H1 (cell line): Measurements from ENCODE around the gene ADRA2B. TPM values are rescaled to one million over a fixed set of nuclear protein-coding genes. Genes with fewer than 3 reads are reported as not detected.

Experiments used
- CTCF ChIA-PET: fragments of 300-600 bp; sonication (Branson Sonifier 250); formaldehyde crosslinking; loops from one replicate; lab custom pipeline; 2021; ENCODE audit not compliant: partially characterized antibody; lab: Charles Lee
- POLR2A ChIA-PET: fragments of 300-600 bp; sonication (Branson Sonifier 250); formaldehyde crosslinking; loops from one replicate; lab custom pipeline; 2021; ENCODE audit warnings: inconsistent platforms; ENCODE audit not compliant: partially characterized antibody; lab: Charles Lee
- DNase-seq, 2 experiments: peaks; one replicate each; pipeline versions ENCODE4 v3.0.0 to v3.0.0-alpha.2; 2010 to 2022; ENCODE audit warnings: low spot score in 2 of 2, low read depth in 1 of 2, mixed read lengths in 1 of 2
- FAIRE-seq: peaks from 2 replicates; lab custom pipeline; 2011; peaks lifted over from hg19 to GRCh38; lab: Jason Lieb, UNC
- H2AFZ ChIP-seq: 2 replicates; pipeline ENCODE4 v1.8.1; 2012; ENCODE audit warnings: low read length, inconsistent platforms
- H2AK5ac ChIP-seq: 2 replicates; pipeline ENCODE4 v1.6.1; 2013; ENCODE audit warnings: low read depth, low read length
- H2BK120ac ChIP-seq: replicated peaks from 2 replicates; pipeline ENCODE3; 2013; ENCODE audit warnings: low read depth, low read length, inconsistent platforms
- H2BK12ac ChIP-seq: 2 replicates; pipeline ENCODE4 v1.6.1; 2013; ENCODE audit warnings: low read depth, low read length
- H2BK15ac ChIP-seq: 2 replicates; pipeline ENCODE4 v1.6.1; 2013; ENCODE audit warnings: low read length
- H2BK20ac ChIP-seq: 2 replicates; pipeline ENCODE4 v1.6.1; 2013; ENCODE audit warnings: low read length
- H2BK5ac ChIP-seq: 2 replicates; pipeline ENCODE4 v1.6.1; 2013; ENCODE audit warnings: low read depth, low read length
- H3K14ac ChIP-seq: 2 replicates; pipeline ENCODE4 v1.6.1; 2013; ENCODE audit warnings: inconsistent platforms; ENCODE audit not compliant: insufficient read length
- H3K18ac ChIP-seq: 2 replicates; pipeline ENCODE4 v1.6.1; 2013; ENCODE audit warnings: low read length; ENCODE audit errors: extremely low read depth
- H3K23ac ChIP-seq: 2 replicates; pipeline ENCODE4 v1.6.1; 2013; ENCODE audit warnings: inconsistent platforms; ENCODE audit not compliant: insufficient read length
- H3K23me2 ChIP-seq: 2 replicates; pipeline ENCODE4 v1.6.1; 2013; ENCODE audit warnings: low read depth, low read length
- H3K27ac ChIP-seq: 2 replicates; pipeline ENCODE4 v1.6.1; 2011; ENCODE audit warnings: low read depth, low read length, inconsistent platforms
- H3K27me3 ChIP-seq, 4 experiments: replicated peaks in 1 of 4; 1 replicate in 1 of 4; 2 replicates in 3 of 4; pipeline versions ENCODE4 v1.6.1 to v1.8.1; 2011 to 2013; ENCODE audit warnings: low read length in 3 of 4, mild to moderate bottlenecking in 3 of 4, inconsistent platforms in 2 of 4, mixed read lengths in 2 of 4, moderate library complexity in 1 of 4; ENCODE audit not compliant: control insufficient read depth in 3 of 4, insufficient read depth in 3 of 4; ENCODE audit errors: extremely low read depth in 1 of 4
- H3K36me3 ChIP-seq, 4 experiments: 2 replicates each; pipeline versions ENCODE4 v1.6.1 to v1.8.1; 2011 to 2013; ENCODE audit warnings: mild to moderate bottlenecking in 4 of 4, low read length in 3 of 4, moderate library complexity in 2 of 4, control low read depth in 1 of 4, inconsistent platforms in 1 of 4; ENCODE audit not compliant: insufficient read depth in 4 of 4, control insufficient read depth in 2 of 4
- H3K4ac ChIP-seq: replicated peaks from 2 replicates; pipeline ENCODE3; 2013; ENCODE audit warnings: low read length, low read depth, mixed read lengths, inconsistent platforms; ENCODE audit not compliant: insufficient read length
- H3K4me1 ChIP-seq, 4 experiments: replicated peaks in 1 of 4; 1 replicate in 1 of 4; 2 replicates in 3 of 4; pipeline versions ENCODE4 v1.6.1 to v1.8.1; 2011 to 2013; ENCODE audit warnings: low read length in 3 of 4, inconsistent platforms in 2 of 4, mixed read lengths in 1 of 4; ENCODE audit not compliant: insufficient read depth in 4 of 4, control insufficient read depth in 3 of 4
- H3K4me2 ChIP-seq, 2 experiments: 2 replicates each; pipeline versions ENCODE4 v1.6.1 to v1.8.1; 2011 to 2013; ENCODE audit warnings: low read depth in 2 of 2, low read length in 2 of 2, control low read depth in 1 of 2, inconsistent platforms in 1 of 2, mild to moderate bottlenecking in 1 of 2; ENCODE audit not compliant: insufficient read depth in 1 of 2
- H3K4me3 ChIP-seq, 4 experiments: fragments of 200-600, 300-600 bp in 1 of 4; sonication (generic), shearing (Covaris generic), sonication (Bioruptor Twin) in 1 of 4; 2 replicates each; pipeline versions ENCODE4 v1.5.1 to v1.8.1; 2011 to 2016; ENCODE audit warnings: low read length in 4 of 4, low read depth in 3 of 4, control low read depth in 2 of 4, inconsistent platforms in 2 of 4, mild to moderate bottlenecking in 2 of 4, mixed read lengths in 1 of 4, moderate library complexity in 1 of 4; ENCODE audit not compliant: insufficient read depth in 2 of 4; ENCODE audit errors: extremely low read depth in 1 of 4
- H3K56ac ChIP-seq: replicated peaks from 2 replicates; pipeline ENCODE3; 2013; ENCODE audit warnings: low read depth, mild to moderate bottlenecking, mixed read lengths, low read length, inconsistent platforms; ENCODE audit not compliant: insufficient read length
- H3K79me1 ChIP-seq: 2 replicates; pipeline ENCODE4 v1.6.1; 2013; ENCODE audit warnings: low read depth, low read length, control low read depth
- H3K79me2 ChIP-seq, 2 experiments: 2 replicates each; pipeline versions ENCODE4 v1.6.1 to v1.8.1; 2012 to 2013; ENCODE audit warnings: low read length in 2 of 2, mild to moderate bottlenecking in 2 of 2, inconsistent platforms in 1 of 2; ENCODE audit not compliant: insufficient read depth in 2 of 2, control insufficient read depth in 1 of 2
- H3K9ac ChIP-seq, 4 experiments: replicated peaks in 1 of 4; 1 replicate in 1 of 4; 2 replicates in 3 of 4; pipeline versions ENCODE4 v1.6.1 to v1.8.1; 2011 to 2013; ENCODE audit warnings: low read depth in 3 of 4, low read length in 3 of 4, control low read depth in 2 of 4, mild to moderate bottlenecking in 2 of 4, moderate library complexity in 2 of 4, inconsistent platforms in 1 of 4; ENCODE audit errors: extremely low read depth in 1 of 4
- H3K9me3 ChIP-seq, 2 experiments: 2 replicates each; pipeline versions ENCODE4 v1.6.1 to v1.8.1; 2012 to 2013; ENCODE audit warnings: mild to moderate bottlenecking in 2 of 2, moderate library complexity in 2 of 2, control low read depth in 1 of 2, inconsistent platforms in 1 of 2, low read depth in 1 of 2, low read length in 1 of 2, mixed read lengths in 1 of 2; ENCODE audit not compliant: insufficient read depth in 2 of 2
- H4K20me1 ChIP-seq, 2 experiments: replicated peaks in 1 of 2; 2 replicates each; pipeline versions ENCODE3 to v1.8.1; 2011 to 2013; ENCODE audit warnings: inconsistent platforms in 2 of 2, low read length in 2 of 2, mild to moderate bottlenecking in 1 of 2; ENCODE audit not compliant: insufficient read depth in 2 of 2, control insufficient read depth in 1 of 2
- H4K5ac ChIP-seq: 2 replicates; pipeline ENCODE4 v1.6.1; 2013; ENCODE audit warnings: low read length, low read depth, mixed read lengths, inconsistent platforms; ENCODE audit not compliant: insufficient read length
- H4K8ac ChIP-seq: 2 replicates; pipeline ENCODE4 v1.8.0; 2013; ENCODE audit warnings: mild to moderate bottlenecking, moderate library complexity, low read length, inconsistent platforms; ENCODE audit not compliant: insufficient read depth; ENCODE audit errors: extremely low read depth
- H4K91ac ChIP-seq: replicated peaks from 2 replicates; pipeline ENCODE3; 2013; ENCODE audit warnings: low read length, mixed read lengths, inconsistent platforms; ENCODE audit not compliant: insufficient read length
- BCL11A ChIP-seq, 2 experiments: IDR thresholded peaks; one replicate each; pipeline ENCODE4 v1.6.1; 2011; ENCODE audit warnings: low read depth in 2 of 2, low read length in 2 of 2, mild to moderate bottlenecking in 2 of 2
- BRCA1 ChIP-seq: IDR thresholded peaks from 2 replicates; pipeline ENCODE4 v1.6.1; 2012; ENCODE audit warnings: low read depth, low read length, improper control_type of control experiment
- CEBPB ChIP-seq: IDR thresholded peaks from 2 replicates; pipeline ENCODE4 v1.6.1; 2012; ENCODE audit warnings: low read depth, low read length
- GABPA ChIP-seq: IDR thresholded peaks from 2 replicates; pipeline ENCODE4 v1.6.1; 2011; ENCODE audit warnings: mild to moderate bottlenecking, low read length, moderate library complexity, borderline replicate concordance; ENCODE audit not compliant: insufficient read depth
- MAFK ChIP-seq: IDR thresholded peaks from 2 replicates; pipeline ENCODE4 v1.6.1; 2012; ENCODE audit warnings: low read depth, mild to moderate bottlenecking, improper control_type of control experiment, low read length
- NANOG ChIP-seq: IDR thresholded peaks from 2 replicates; pipeline ENCODE4 v1.6.1; 2011; ENCODE audit warnings: low read length, low read depth, mild to moderate bottlenecking, inconsistent platforms; ENCODE audit not compliant: insufficient read depth, poor library complexity, severe bottlenecking
- POLR2AphosphoS5 ChIP-seq: IDR thresholded peaks from 2 replicates; pipeline ENCODE4 v1.6.1; 2011; ENCODE audit warnings: low read depth, low read length
- SP1 ChIP-seq: IDR thresholded peaks from 2 replicates; pipeline ENCODE4 v1.6.1; 2011; ENCODE audit warnings: low read depth, low read length
- SRF ChIP-seq: IDR thresholded peaks from 2 replicates; pipeline ENCODE4 v1.6.1; 2011; ENCODE audit warnings: mild to moderate bottlenecking, low read depth, low read length, moderate library complexity
- WGBS, 2 experiments: shearing (Covaris generic) in 1 of 2; methylation state at CpG; one replicate each; pipeline versions ENCODE4 v1.1.6 to v1.1.7; 2013 to 2015; ENCODE audit warnings: low lambda C conversion rate in 2 of 2, mixed read lengths in 2 of 2, inconsistent platforms in 1 of 2, low coverage in 1 of 2, missing lambda C conversion rate in 1 of 2; ENCODE audit not compliant: insufficient replicate concordance in 2 of 2, insufficient coverage in 1 of 2, insufficient read length in 1 of 2; ENCODE audit errors: extremely low coverage in 1 of 2, missing lambda C conversion rate in 1 of 2; 5-methylcytosine and 5-hydroxymethylcytosine counted together
- polyA plus RNA-seq, 7 experiments: library from polyadenylated mRNA; depleted of rRNA in 3 of 7; stranded (reverse) in 5 of 7; unstranded in 2 of 7; fragments of >200 nt in 5 of 7; fragments of 200-250 nt in 2 of 7; gene quantifications; 1 replicate in 5 of 7; 2 replicates in 1 of 7; 4 replicates in 1 of 7; pipeline versions ENCODE4 v1.2.1 to v1.2.3, GENCODE V29; 2011 to 2013; ENCODE audit warnings: missing spikeins in 2 of 7, mixed read lengths in 2 of 7
- total RNA-seq: library from RNA; stranded (reverse); fragmentation: NEBNext Ultra II Directional; extraction: Animal tissue kit (Norgen Biotek cat#: 25700); gene quantifications from 2 replicates; pipeline ENCODE4 v1.2.1, GENCODE V29; 2021

The ADRA2B gene
- total and polyA plus RNA-seq, 2 of the 8 experiments (the other 6 are each of a cell fraction or from before 2014, with no cell fraction given), result 5.8 to 6.5 TPM

DNA sequence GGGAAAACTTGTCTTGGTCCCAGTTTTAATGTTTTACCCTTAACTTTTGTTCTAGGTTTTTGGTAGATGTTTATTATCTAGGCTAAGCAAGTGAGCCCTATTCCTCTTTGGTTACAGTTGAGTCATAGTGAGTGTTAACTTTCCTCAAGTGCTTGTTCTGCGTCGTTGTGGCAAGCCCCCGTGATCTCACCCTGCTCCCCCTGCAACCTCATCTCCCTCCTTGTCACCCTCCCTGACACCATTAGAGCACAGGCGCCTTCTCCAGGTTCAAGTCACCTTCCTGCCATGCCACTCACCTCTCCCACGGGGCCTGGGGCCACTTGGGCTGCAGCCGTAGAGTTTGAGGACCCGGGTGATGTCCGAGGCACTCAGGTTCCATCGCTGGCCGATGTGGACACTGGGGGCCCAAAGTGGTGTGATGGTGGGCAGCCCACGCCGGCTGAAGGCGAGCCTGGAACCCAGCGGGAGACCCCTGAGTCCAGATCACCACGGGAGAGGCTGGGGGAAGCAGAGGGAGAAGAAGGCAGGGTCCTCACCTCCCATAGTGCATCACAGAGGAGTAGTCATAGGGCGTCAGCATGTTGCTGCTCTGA lies 13.3 kb upstream of the ADRA2B start:
- no peak overlapping the region for H3K18ac ChIP-seq
- H4K91ac ChIP-seq, result no peak overlapping the region
- H3K27me3 ChIP-seq, result no peaks in the 10 kb centered on the region; a peak in 1 of 7 replicates
- no peaks in the 10 kb centered on the region for H3K79me2 ChIP-seq
- DNase-seq (no peak), FAIRE-seq (no peak)
- H3K27ac ChIP-seq, result no peak overlapping the region
- ChIA-PET CTCF (interaction anchor here (0.8 to 1.6 kb wide), 3 partner anchors 10 to 45 kb away, joined by 3 to 4 read pairs (median 4); no protein-coding TSS in a partner anchor), POLR2A (no interaction called here)
- no peak overlapping the region for H2AFZ ChIP-seq
- no peak overlapping the region for H3K4me2 ChIP-seq
- no peaks in the 10 kb centered on the region for H3K23me2 ChIP-seq
- H2BK120ac ChIP-seq, result no peak overlapping the region
- peaks cover 0 to 2% of the 10 kb centered on the region in 2 experiments for H4K20me1 ChIP-seq
- no peak overlapping the region for H2AK5ac ChIP-seq
- no peak overlapping the region for H2BK12ac ChIP-seq
- no peaks in the 10 kb centered on the region for H3K9me3 ChIP-seq
- no peak overlapping the region for H4K5ac ChIP-seq
- no peak overlapping the region for H3K4me3 ChIP-seq
- H3K14ac ChIP-seq, result no peak overlapping the region
- no peak overlapping the region for H4K8ac ChIP-seq
- no peaks in the 10 kb centered on the region for H3K79me1 ChIP-seq
- H3K4me1 ChIP-seq, result no peaks in the 10 kb centered on the region
- no peak overlapping the region for H2BK15ac ChIP-seq
- no peak overlapping the region for H2BK20ac ChIP-seq
- no peaks in the 10 kb centered on the region for H3K36me3 ChIP-seq
- no peak overlapping the region for H3K9ac ChIP-seq
- no peak overlapping the region for H2BK5ac ChIP-seq
- no peak overlapping the region for H3K4ac ChIP-seq
- H3K23ac ChIP-seq, result no peak overlapping the region
- H3K56ac ChIP-seq, result no peak overlapping the region
- WGBS, 2 experiments, result 88% methylated on average over 16 of the region's 16 CpGs; no CpG with 5 or more reads in 1 of the 2 experiments
- TF ChIP-seq CEBPB (no peak), SRF (no peak), MAFK (no peak), GABPA (no peak), BCL11A (IDR thresholded peaks at IDR 0.05; ENCODE audit: low read depth in 2 of 2, low read length in 2 of 2) (no peak), POLR2AphosphoS5 (no peak), NANOG (no peak), BRCA1 (no peak), SP1 (no peak)
